Mesendoderm (in vitro differentiated cells): ENCODE results near the gene ATP8A1.

Experiments
- DNase-seq: peaks from one replicate; pipeline ENCODE4 v3.0.0; 2013
- H2AK5ac ChIP-seq: 2 replicates; pipeline ENCODE4 v1.6.1; 2013; ENCODE audit warnings: low read length, inconsistent platforms
- H2BK120ac ChIP-seq: 2 replicates; pipeline ENCODE4 v1.6.1; 2013; ENCODE audit warnings: low read depth, mild to moderate bottlenecking, low read length, moderate library complexity, mixed read lengths
- H2BK15ac ChIP-seq: replicated peaks from 2 replicates; pipeline ENCODE4 v1.6.1; 2013; ENCODE audit warnings: low read depth, mild to moderate bottlenecking, moderate library complexity
- H2BK5ac ChIP-seq: 2 replicates; pipeline ENCODE4 v1.6.1; 2013; ENCODE audit warnings: low read length, inconsistent platforms
- H3K18ac ChIP-seq: 2 replicates; pipeline ENCODE4 v1.6.1; 2013; ENCODE audit warnings: mild to moderate bottlenecking, low read length, mixed read lengths
- H3K23ac ChIP-seq: one replicate; pipeline ENCODE4 v1.6.1; 2013; ENCODE audit warnings: low read length
- H3K27ac ChIP-seq: 2 replicates; pipeline ENCODE4 v1.5.1; 2013; ENCODE audit warnings: low read depth, mild to moderate bottlenecking, inconsistent platforms, low read length, moderate library complexity
- H3K27me3 ChIP-seq: 2 replicates; pipeline ENCODE4 v1.6.1; 2013; ENCODE audit warnings: low read length, control low read depth, mild to moderate bottlenecking, inconsistent platforms; ENCODE audit not compliant: insufficient read depth, poor library complexity
- H3K36me3 ChIP-seq: 2 replicates; pipeline ENCODE4 v1.6.1; 2013; ENCODE audit warnings: low read length, inconsistent platforms; ENCODE audit not compliant: control insufficient read depth, insufficient read depth
- H3K4ac ChIP-seq: one replicate; pipeline ENCODE4 v1.6.1; 2013; ENCODE audit warnings: low read depth, mild to moderate bottlenecking, low read length, moderate library complexity
- H3K4me1 ChIP-seq: 2 replicates; pipeline ENCODE4 v1.6.1; 2013; ENCODE audit warnings: low read depth, low read length, inconsistent platforms; ENCODE audit not compliant: control insufficient read depth
- H3K4me2 ChIP-seq: 2 replicates; pipeline ENCODE4 v1.6.1; 2013; ENCODE audit warnings: low read length
- H3K4me3 ChIP-seq: 2 replicates; pipeline ENCODE4 v1.5.1; 2013; ENCODE audit warnings: mild to moderate bottlenecking, low read length
- H3K56ac ChIP-seq: one replicate; pipeline ENCODE4 v1.6.1; 2013; ENCODE audit warnings: low read length
- H3K79me1 ChIP-seq: 2 replicates; pipeline ENCODE4 v1.6.1; 2013; ENCODE audit warnings: low read length, inconsistent platforms
- H3K79me2 ChIP-seq: 2 replicates; pipeline ENCODE4 v1.6.1; 2013; ENCODE audit warnings: mild to moderate bottlenecking, low read length; ENCODE audit not compliant: control insufficient read depth, insufficient read depth
- H3K9ac ChIP-seq: 2 replicates; pipeline ENCODE4 v1.6.1; 2013; ENCODE audit warnings: low read length, inconsistent platforms
- H4K5ac ChIP-seq: one replicate; pipeline ENCODE4 v1.6.1; 2013; ENCODE audit warnings: low read length
- H4K8ac ChIP-seq: one replicate; pipeline ENCODE4 v1.6.1; 2013; ENCODE audit warnings: low read depth, mild to moderate bottlenecking, control low read depth, low read length, moderate library complexity
- WGBS: extraction: QIAGEN DNeasy Blood & Tissue Kit; methylation state at CpG from one replicate; pipeline ENCODE4 v1.1.7; 2013; ENCODE audit warnings: low lambda C conversion rate, missing lambda C conversion rate; ENCODE audit not compliant: insufficient coverage; ENCODE audit errors: extremely low coverage; 5-methylcytosine and 5-hydroxymethylcytosine counted together

Gene ATP8A1

DNA sequence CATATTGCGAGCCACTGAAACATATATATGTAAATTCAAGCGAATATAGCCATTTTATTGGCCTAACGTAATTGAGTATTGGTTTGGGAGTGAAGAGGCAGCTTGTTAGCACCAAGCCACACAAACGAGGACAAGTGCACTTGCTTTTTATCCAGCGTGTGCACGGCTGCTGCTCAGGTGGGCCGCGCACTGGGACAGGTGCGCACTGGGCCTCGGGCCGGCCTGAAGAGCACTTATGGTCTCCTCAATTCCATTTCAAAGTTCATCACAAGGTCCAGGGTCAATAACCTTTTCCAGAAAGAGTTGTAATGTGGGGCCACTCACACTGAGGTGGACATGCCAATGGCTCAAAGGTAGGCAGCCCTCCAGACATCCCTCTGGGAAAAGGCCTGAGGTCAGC is 95.9 kb downstream of the ATP8A1 start:
- Histone ChIP-seq H3K79me1 (no peaks in the 10 kb centered on the region), H2BK15ac (no peak overlapping the region), H3K9ac (no peak overlapping the region), H3K4me1 (no peaks in the 10 kb centered on the region), H3K18ac (no peak overlapping the region), H2BK5ac (no peak overlapping the region), H3K56ac (no peak overlapping the region), H4K8ac (no peak overlapping the region), H3K4me2 (no peak overlapping the region), H3K79me2 (no peaks in the 10 kb centered on the region), H3K4me3 (no peak overlapping the region), H2BK120ac (no peak overlapping the region), H3K36me3 (no peaks in the 10 kb centered on the region), H3K27me3 (no peaks in the 10 kb centered on the region), H4K5ac (no peak overlapping the region), H2AK5ac (no peak overlapping the region), H3K23ac (no peak overlapping the region), H3K4ac (no peak overlapping the region), H3K27ac (no peak overlapping the region)
- no peak for DNase-seq
- WGBS, result no CpG with 5 or more reads among the region's 11 CpGs

DNA sequence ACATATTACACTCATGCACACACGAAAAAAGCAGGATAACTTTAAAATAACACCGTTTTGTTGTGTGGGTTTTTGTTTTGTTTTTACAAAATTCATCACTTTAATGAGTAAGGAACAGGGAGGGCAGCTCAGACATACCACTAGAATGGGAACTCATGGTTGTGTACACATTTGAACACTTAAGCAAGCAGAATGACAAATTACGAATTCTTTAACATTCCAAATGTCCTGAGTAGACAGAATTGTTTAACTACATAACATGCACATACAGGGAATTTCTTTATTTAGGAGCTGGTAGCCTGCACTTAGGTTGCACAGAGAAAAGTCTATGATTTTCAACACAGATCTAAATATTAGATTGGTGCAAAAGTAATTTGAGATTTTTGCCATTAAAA is 96.4 kb downstream of the ATP8A1 start:
- Histone ChIP-seq H2BK120ac (no peak overlapping the region), H3K23ac (no peak overlapping the region), H3K27ac (no peak overlapping the region), H3K9ac (no peak overlapping the region), H2BK5ac (no peak overlapping the region), H3K56ac (no peak overlapping the region), H3K36me3 (no peaks in the 10 kb centered on the region), H2AK5ac (no peak overlapping the region), H3K79me1 (no peaks in the 10 kb centered on the region), H2BK15ac (no peak overlapping the region), H3K79me2 (no peaks in the 10 kb centered on the region), H3K18ac (no peak overlapping the region), H3K27me3 (no peaks in the 10 kb centered on the region), H3K4ac (no peak overlapping the region), H4K8ac (no peak overlapping the region), H4K5ac (no peak overlapping the region), H3K4me1 (no peaks in the 10 kb centered on the region), H3K4me3 (no peak overlapping the region), H3K4me2 (no peak overlapping the region)
- no peak for DNase-seq
- no CpG with 5 or more reads among the region's 3 CpGs for WGBS

DNA sequence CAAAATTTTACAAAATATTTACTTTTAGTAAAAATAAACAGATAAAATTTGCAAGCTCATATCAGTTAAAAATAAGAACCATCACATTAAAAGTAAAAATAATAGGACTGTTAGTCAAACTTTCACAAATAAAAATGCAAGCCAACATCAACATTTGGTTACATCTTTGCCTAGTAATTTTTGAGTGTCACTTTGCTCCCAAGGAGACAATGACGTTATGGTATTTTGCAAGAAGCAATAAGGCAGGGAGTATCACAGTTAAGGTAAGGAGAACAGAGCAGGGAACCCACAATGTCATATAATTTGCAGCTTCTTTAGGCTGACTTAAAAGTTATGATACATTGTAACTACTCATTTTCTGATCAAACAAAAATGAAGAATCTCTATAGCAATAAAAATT is 98.7 kb downstream of the ATP8A1 start:
- Histone ChIP-seq H3K27ac (no peak overlapping the region), H4K8ac (no peak overlapping the region), H3K4ac (no peak overlapping the region), H3K79me1 (no peaks in the 10 kb centered on the region), H3K4me3 (no peak overlapping the region), H3K18ac (no peak overlapping the region), H3K23ac (no peak overlapping the region), H3K27me3 (no peaks in the 10 kb centered on the region), H2BK5ac (no peak overlapping the region), H2BK120ac (no peak overlapping the region), H3K4me2 (no peak overlapping the region), H3K56ac (no peak overlapping the region), H2BK15ac (no peak overlapping the region), H3K36me3 (no peaks in the 10 kb centered on the region), H3K9ac (no peak overlapping the region), H2AK5ac (no peak overlapping the region), H3K4me1 (no peaks in the 10 kb centered on the region), H3K79me2 (no peaks in the 10 kb centered on the region), H4K5ac (no peak overlapping the region)
- no CpG with 5 or more reads among the region's 1 CpG for WGBS
- no peak for DNase-seq

DNA sequence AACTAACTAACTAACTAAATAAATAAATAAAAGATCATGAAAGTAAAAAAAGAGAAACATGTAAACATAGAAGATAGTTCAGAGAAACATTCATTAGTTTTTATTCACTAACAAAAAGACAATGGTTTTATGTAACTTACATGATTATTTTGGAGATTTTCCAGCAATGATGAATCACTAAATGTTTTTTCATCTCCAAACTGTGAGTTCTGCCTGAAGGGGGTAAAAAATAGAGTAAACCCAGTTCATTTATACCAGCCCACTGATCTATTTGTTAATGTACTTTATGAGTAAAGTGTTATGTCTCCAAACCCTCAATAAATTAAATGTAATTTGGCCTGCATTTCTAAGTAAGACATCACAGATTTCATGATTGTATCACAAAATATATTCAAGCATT is 101.1 kb downstream of the ATP8A1 start:
- H3K18ac ChIP-seq, result no peak overlapping the region
- no peak overlapping the region for H3K27ac ChIP-seq
- no peak overlapping the region for H3K56ac ChIP-seq
- H3K36me3 ChIP-seq, result no peaks in the 10 kb centered on the region
- no peak for DNase-seq
- H3K4ac ChIP-seq, result no peak overlapping the region
- H3K79me2 ChIP-seq, result no peaks in the 10 kb centered on the region
- no peak overlapping the region for H3K9ac ChIP-seq
- no peaks in the 10 kb centered on the region for H3K27me3 ChIP-seq
- H3K4me3 ChIP-seq, result no peak overlapping the region
- H3K79me1 ChIP-seq, result no peaks in the 10 kb centered on the region
- H2BK5ac ChIP-seq, result no peak overlapping the region
- no peak overlapping the region for H2BK15ac ChIP-seq
- no peak overlapping the region for H2BK120ac ChIP-seq
- H4K5ac ChIP-seq, result no peak overlapping the region
- H4K8ac ChIP-seq, result no peak overlapping the region
- H3K4me1 ChIP-seq, result no peaks in the 10 kb centered on the region
- no peak overlapping the region for H3K23ac ChIP-seq
- no peak overlapping the region for H3K4me2 ChIP-seq
- no peak overlapping the region for H2AK5ac ChIP-seq

DNA sequence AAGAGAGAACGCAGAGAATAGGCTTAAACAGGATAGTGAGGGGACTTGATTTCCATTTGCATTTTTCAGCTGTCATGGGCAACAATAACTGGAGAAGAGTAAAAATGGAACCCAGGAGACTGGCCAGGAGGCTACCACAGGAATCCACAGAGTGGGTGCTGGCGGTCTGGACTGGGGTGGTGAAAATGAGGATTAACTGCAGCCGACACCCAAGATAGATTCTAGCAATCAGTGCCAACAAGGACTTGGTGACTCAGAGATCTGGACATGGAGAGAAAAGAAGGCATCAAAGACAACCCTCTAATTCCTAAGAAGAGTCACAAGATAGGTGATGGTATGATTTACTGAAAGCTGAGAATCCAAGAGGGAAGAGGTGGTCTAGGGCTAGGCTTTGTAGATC is 102.8 kb downstream of the ATP8A1 start:
- H3K18ac ChIP-seq, result no peak overlapping the region

DNA sequence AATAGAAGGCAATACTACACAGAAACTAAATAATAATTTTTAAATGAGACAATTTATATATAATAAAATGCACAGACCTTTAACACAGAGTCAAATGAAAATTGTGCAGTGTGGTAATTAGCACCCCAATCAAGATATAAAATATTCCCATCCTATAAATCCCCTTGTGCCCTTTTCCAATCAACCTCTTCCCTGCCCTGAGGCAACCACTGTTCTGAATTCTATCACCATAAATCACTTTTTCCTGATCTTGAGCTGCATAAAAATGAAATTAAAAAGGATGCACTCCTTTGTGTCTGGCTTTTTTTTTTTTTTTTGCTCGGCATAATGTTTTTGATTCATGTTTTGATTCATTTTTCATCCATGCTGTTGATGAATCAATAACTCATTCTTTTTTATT is 107.0 kb downstream of the ATP8A1 start:
- DNase-seq, result no peak
- Histone ChIP-seq H2BK120ac (no peak overlapping the region), H2BK5ac (no peak overlapping the region), H3K36me3 (no peaks in the 10 kb centered on the region), H2AK5ac (no peak overlapping the region), H2BK15ac (no peak overlapping the region), H3K56ac (no peak overlapping the region), H4K5ac (no peak overlapping the region), H3K4me1 (no peaks in the 10 kb centered on the region), H3K79me1 (no peaks in the 10 kb centered on the region), H3K4ac (no peak overlapping the region), H3K9ac (no peak overlapping the region), H3K79me2 (no peaks in the 10 kb centered on the region), H3K4me2 (no peak overlapping the region), H3K4me3 (no peak overlapping the region), H3K27me3 (no peaks in the 10 kb centered on the region), H3K18ac (no peak overlapping the region), H3K23ac (no peak overlapping the region), H4K8ac (no peak overlapping the region), H3K27ac (no peak overlapping the region)
- no CpG with 5 or more reads among the region's 1 CpG for WGBS

More for the DNA sequence above, 102.8 kb downstream of the ATP8A1 start:
- DNase-seq, result no peak
- Histone ChIP-seq H3K79me1 (no peaks in the 10 kb centered on the region), H2BK5ac (no peak overlapping the region), H2BK120ac (no peak overlapping the region), H3K4me1 (no peaks in the 10 kb centered on the region), H3K4ac (no peak overlapping the region), H3K23ac (no peak overlapping the region), H3K9ac (no peak overlapping the region), H3K4me3 (no peak overlapping the region), H4K8ac (no peak overlapping the region), H3K56ac (no peak overlapping the region), H3K4me2 (no peak overlapping the region), H3K27me3 (no peaks in the 10 kb centered on the region), H3K36me3 (no peaks in the 10 kb centered on the region), H4K5ac (no peak overlapping the region), H3K79me2 (no peaks in the 10 kb centered on the region), H2BK15ac (no peak overlapping the region), H2AK5ac (no peak overlapping the region), H3K27ac (no peak overlapping the region)
- WGBS, result no CpG with 5 or more reads among the region's 3 CpGs
